H9 (cell line): ENCODE results near the gene MGAT5B. TPM values are rescaled to one million over a fixed set of nuclear protein-coding genes. Genes with fewer than 3 reads are reported as not detected.

Experiments used
- DNase-seq: peaks from one replicate; pipeline ENCODE4 v3.0.0-alpha.2; 2017
- H2AFZ ChIP-seq: one replicate; pipeline ENCODE4 v1.6.1; 2013; ENCODE audit warnings: mild to moderate bottlenecking, low read length, control low read depth, moderate library complexity
- H2AK5ac ChIP-seq: 2 replicates; pipeline ENCODE4 v1.6.1; 2013; ENCODE audit warnings: low read length, control low read depth, mixed read lengths; ENCODE audit not compliant: insufficient read length
- H2BK120ac ChIP-seq: one replicate; pipeline ENCODE4 v1.6.1; 2013; ENCODE audit warnings: low read depth, mild to moderate bottlenecking, low read length, control low read depth, inconsistent platforms; ENCODE audit not compliant: poor library complexity, severe bottlenecking
- H2BK12ac ChIP-seq: 2 replicates; pipeline ENCODE4 v1.6.1; 2013; ENCODE audit warnings: low read length, control low read depth, mixed read lengths, low read depth; ENCODE audit not compliant: insufficient read length
- H2BK15ac ChIP-seq: 2 replicates; pipeline ENCODE4 v1.6.1; 2013; ENCODE audit warnings: low read depth, low read length, control low read depth
- H2BK20ac ChIP-seq: one replicate; pipeline ENCODE4 v1.6.1; 2013; ENCODE audit warnings: low read depth, mild to moderate bottlenecking, low read length, control low read depth, inconsistent platforms; ENCODE audit not compliant: poor library complexity, severe bottlenecking
- H2BK5ac ChIP-seq: 2 replicates; pipeline ENCODE4 v1.6.1; 2013; ENCODE audit warnings: low read length, control low read depth, mixed read lengths; ENCODE audit not compliant: insufficient read length
- H3K14ac ChIP-seq: 2 replicates; pipeline ENCODE4 v1.6.1; 2013; ENCODE audit warnings: low read length, control low read depth; ENCODE audit not compliant: insufficient read depth
- H3K18ac ChIP-seq: 2 replicates; pipeline ENCODE4 v1.6.1; 2013; ENCODE audit warnings: low read depth, mild to moderate bottlenecking, mixed read lengths, low read length, control low read depth; ENCODE audit not compliant: insufficient read length
- H3K23ac ChIP-seq: 2 replicates; pipeline ENCODE4 v1.6.1; 2013; ENCODE audit warnings: low read length, control low read depth, mixed read lengths, low read depth; ENCODE audit not compliant: insufficient read length
- H3K23me2 ChIP-seq: 2 replicates; pipeline ENCODE4 v1.6.1; 2013; ENCODE audit warnings: low read depth, mild to moderate bottlenecking, mixed read lengths, low read length, control low read depth; ENCODE audit not compliant: insufficient read length, poor library complexity, severe bottlenecking
- H3K27ac ChIP-seq: 2 replicates; pipeline ENCODE4 v1.5.1; 2013; ENCODE audit warnings: low read length, control low read depth, mixed read lengths, low read depth; ENCODE audit not compliant: insufficient read length
- H3K27me3 ChIP-seq: 2 replicates; pipeline ENCODE4 v1.6.1; 2013; ENCODE audit warnings: low read length, control low read depth, inconsistent platforms; ENCODE audit not compliant: insufficient read depth
- H3K4ac ChIP-seq: 2 replicates; pipeline ENCODE4 v1.6.1; 2013; ENCODE audit warnings: low read depth, mild to moderate bottlenecking, control low read depth, inconsistent platforms, low read length, moderate library complexity
- H3K4me1 ChIP-seq: 2 replicates; pipeline ENCODE4 v1.6.1; 2013; ENCODE audit warnings: low read length, control low read depth, inconsistent platforms; ENCODE audit not compliant: insufficient read depth
- H3K4me2 ChIP-seq: 2 replicates; pipeline ENCODE4 v1.6.1; 2013; ENCODE audit warnings: low read length, control low read depth, mixed read lengths; ENCODE audit not compliant: insufficient read length, insufficient read depth
- H3K56ac ChIP-seq: 2 replicates; pipeline ENCODE4 v1.6.1; 2013; ENCODE audit warnings: low read depth, mild to moderate bottlenecking, mixed read lengths, low read length, control low read depth; ENCODE audit not compliant: insufficient read length
- H3K79me1 ChIP-seq: 2 replicates; pipeline ENCODE4 v1.6.1; 2013; ENCODE audit warnings: low read depth, mild to moderate bottlenecking, moderate library complexity, low read length, control low read depth, inconsistent platforms; ENCODE audit not compliant: insufficient read depth, poor library complexity, severe bottlenecking
- H3K79me2 ChIP-seq: 2 replicates; pipeline ENCODE4 v1.6.1; 2013; ENCODE audit warnings: low read length, control low read depth, inconsistent platforms; ENCODE audit not compliant: insufficient read depth
- H3K9ac ChIP-seq: 2 replicates; pipeline ENCODE4 v1.6.1; 2013; ENCODE audit warnings: low read length, control low read depth, mixed read lengths; ENCODE audit not compliant: insufficient read length; ENCODE audit errors: extremely low read depth
- H3K9me3 ChIP-seq: one replicate; pipeline ENCODE4 v1.6.1; 2013; ENCODE audit warnings: low read depth, low read length, inconsistent platforms; ENCODE audit not compliant: control insufficient read depth
- H3T11ph ChIP-seq: one replicate; pipeline ENCODE4 v1.6.1; 2013; ENCODE audit warnings: mild to moderate bottlenecking, low read length, control low read depth, inconsistent platforms
- H4K20me1 ChIP-seq: one replicate; pipeline ENCODE4 v1.6.1; 2013; ENCODE audit not compliant: control insufficient read depth, insufficient read length, insufficient read depth
- H4K5ac ChIP-seq: 2 replicates; pipeline ENCODE4 v1.6.1; 2013; ENCODE audit warnings: low read depth, mild to moderate bottlenecking, mixed read lengths, low read length, control low read depth; ENCODE audit not compliant: insufficient read length
- H4K8ac ChIP-seq: replicated peaks from 2 replicates; pipeline ENCODE4 v1.6.1; 2013; ENCODE audit warnings: low read length, control low read depth, mixed read lengths, low read depth; ENCODE audit not compliant: insufficient read length
- H4K91ac ChIP-seq: 2 replicates; pipeline ENCODE4 v1.6.1; 2013; ENCODE audit warnings: low read depth, mild to moderate bottlenecking, moderate library complexity, mixed read lengths, low read length, control low read depth; ENCODE audit not compliant: insufficient read length
- H3K27ac Mint-ChIP-seq, 3 experiments: 2 replicates in 2 of 3; 3 replicates in 1 of 3; pipeline ENCODE4 v1.8.0; 2020 to 2021; ENCODE audit warnings: mixed read lengths in 3 of 3, mild to moderate bottlenecking in 1 of 3, moderate library complexity in 1 of 3
- H3K27me3 Mint-ChIP-seq: 2 replicates; pipeline ENCODE4 v1.8.0; 2021; ENCODE audit warnings: low read depth, mild to moderate bottlenecking, moderate library complexity, mixed read lengths
- H3K36me3 Mint-ChIP-seq, 3 experiments: 2 replicates in 2 of 3; 3 replicates in 1 of 3; pipeline ENCODE4 v1.8.0; 2020 to 2021; ENCODE audit warnings: low read depth in 3 of 3, mixed read lengths in 3 of 3; ENCODE audit not compliant: insufficient read depth in 1 of 3
- H3K4me1 Mint-ChIP-seq, 2 experiments: 2 replicates each; pipeline ENCODE4 v1.8.0; 2020; ENCODE audit warnings: mixed read lengths in 2 of 2
- H3K4me3 Mint-ChIP-seq, 2 experiments: 2 replicates in 1 of 2; 3 replicates in 1 of 2; pipeline ENCODE4 v1.8.0; 2020 to 2021; ENCODE audit warnings: mild to moderate bottlenecking in 2 of 2, mixed read lengths in 2 of 2, moderate library complexity in 1 of 2
- H3K9me3 Mint-ChIP-seq, 2 experiments: 2 replicates in 1 of 2; 3 replicates in 1 of 2; pipeline ENCODE4 v1.8.0; 2020; ENCODE audit warnings: mild to moderate bottlenecking in 2 of 2, mixed read lengths in 2 of 2, moderate library complexity in 1 of 2
- CTCF ChIP-seq: fragments of 200-600 bp; sonication (generic); conservative IDR thresholded peaks from 3 replicates; pipeline ENCODE4 v1.8.0; 2021; ENCODE audit warnings: antibody characterized with exemption, mild to moderate bottlenecking
- WGBS: extraction: QIAGEN DNeasy Blood & Tissue Kit; methylation state at CpG from one replicate; pipeline ENCODE4 v1.1.7; 2013; ENCODE audit warnings: missing lambda C conversion rate, low lambda C conversion rate, mixed read lengths; ENCODE audit not compliant: insufficient read length; ENCODE audit errors: extremely low coverage; 5-methylcytosine and 5-hydroxymethylcytosine counted together
- total RNA-seq: library from RNA; stranded (reverse); gene quantifications from 2 replicates; pipeline ENCODE4 v1.2.1, GENCODE V29; 2021

MGAT5B gene
- total RNA-seq, 1 experiment from 2014 or later: 4.9 TPM

DNA sequence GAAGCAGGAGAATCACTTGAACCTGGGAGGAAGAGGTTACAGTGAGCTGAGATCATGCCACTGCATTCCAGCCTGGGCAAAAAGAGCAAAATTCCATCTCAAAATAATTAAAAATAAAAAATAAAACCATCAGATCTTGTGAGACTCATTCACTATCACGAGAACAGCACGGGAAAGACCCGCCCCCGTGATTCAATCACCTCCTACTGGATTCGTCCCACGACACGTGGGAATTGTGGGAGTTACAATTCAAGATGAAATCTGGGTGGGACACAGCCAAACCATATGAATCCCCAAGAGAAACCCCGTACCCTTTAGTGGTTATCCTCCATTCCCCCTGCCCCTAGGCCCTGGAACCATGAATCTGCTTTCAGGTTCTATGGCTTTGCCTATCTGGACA, 15.4 kb upstream of the MGAT5B start:
- no peak overlapping the region for H3K27ac ChIP-seq
- no peaks in the 10 kb centered on the region for H4K20me1 ChIP-seq
- H2BK15ac ChIP-seq: no peak overlapping the region
- WGBS: no CpG with 5 or more reads among the region's 8 CpGs
- no peak for TF ChIP-seq CTCF
- no peak for DNase-seq
- H3K27me3 ChIP-seq: no peaks in the 10 kb centered on the region
- no peak overlapping the region for H3K9ac ChIP-seq
- no peak overlapping the region for H2AFZ ChIP-seq
- no peak overlapping the region for H3K14ac ChIP-seq
- H2BK12ac ChIP-seq: no peak overlapping the region
- peaks cover 4 to 7% of the 10 kb centered on the region in 2 experiments; a peak in 3 of 4 replicates for H3K4me1 Mint-ChIP-seq
- no peak overlapping the region for H3K23ac ChIP-seq
- H2BK120ac ChIP-seq: no peak overlapping the region
- no peak overlapping the region for H3K4ac ChIP-seq
- no peak overlapping the region for H3K4me2 ChIP-seq
- H3K27ac Mint-ChIP-seq: no peak overlapping the region
- no peak overlapping the region for H4K8ac ChIP-seq
- no peak overlapping the region for H3T11ph ChIP-seq
- no peak overlapping the region for H3K56ac ChIP-seq
- H3K4me1 ChIP-seq: no peaks in the 10 kb centered on the region
- H3K4me3 Mint-ChIP-seq: no peak overlapping the region
- no peaks in the 10 kb centered on the region for H3K9me3 Mint-ChIP-seq
- no peaks in the 10 kb centered on the region for H3K79me1 ChIP-seq
- no peaks in the 10 kb centered on the region for H3K23me2 ChIP-seq
- H3K36me3 Mint-ChIP-seq: no peaks in the 10 kb centered on the region
- no peak overlapping the region for H2BK20ac ChIP-seq
- no peak overlapping the region for H2BK5ac ChIP-seq
- H2AK5ac ChIP-seq: no peak overlapping the region
- H4K91ac ChIP-seq: no peak overlapping the region
- no peak overlapping the region for H4K5ac ChIP-seq
- no peaks in the 10 kb centered on the region; the same call in none of the 2 replicates for H3K27me3 Mint-ChIP-seq
- H3K9me3 ChIP-seq: no peaks in the 10 kb centered on the region
- H3K18ac ChIP-seq: no peak overlapping the region
- H3K79me2 ChIP-seq: no peaks in the 10 kb centered on the region
